ENCODE data around the gene POMP.

The POMP gene

GRCh38 chr13:28704282-28704681, 45.4 kb downstream of the POMP start:
- DNase-seq = no peak

GRCh38 chr13:28704919-28705318, 46.0 kb downstream of the POMP start:
- DNase-seq = no peak

- no peak for DNase-seq
These were observed 46.6 kb downstream of the POMP start for GRCh38 chr13:28705461-28706083.

GRCh38 chr13:28707629-28708427, 48.9 kb downstream of the POMP start:
- DNase-seq = no peak

GRCh38 chr13:28710161-28710560, 51.2 kb downstream of the POMP start:
- no peak for DNase-seq

GRCh38 chr13:28714651-28715050, 55.7 kb downstream of the POMP start:
- DNase-seq = no peak

GRCh38 chr13:28716511-28716910, 57.6 kb downstream of the POMP start:
- no peak for DNase-seq

- no peak for DNase-seq
These were observed 58.2 kb downstream of the POMP start for GRCh38 chr13:28717170-28717569.

- DNase-seq = no peak
These were observed 59.2 kb downstream of the POMP start for GRCh38 chr13:28718196-28718542.

- DNase-seq = no peak
These were observed 59.8 kb downstream of the POMP start, which contains the start of gene SLC46A3 for GRCh38 chr13:28718543-28719226. SLC46A3 (minus strand) TSS chr13:28718970; CDS start chr13:28717998, 972 bp downstream.

GRCh38 chr13:28719227-28720055, 60.5 kb downstream of the POMP start:
- DNase-seq = no peak

- no peak for DNase-seq
These were observed 64.9 kb downstream of the POMP start for GRCh38 chr13:28723806-28724205.

- DNase-seq = no peak
These were observed 66.2 kb downstream of the POMP start for GRCh38 chr13:28725046-28725610.

All from NCI-H2171 (cell line).